WI38 (cell line): ENCODE results near the gene HIGD2A.

Experiments
- H3K4me3 ChIP-seq: 2 replicates; pipeline ENCODE4 v1.5.1; 2011; ENCODE audit warnings: low read depth, mild to moderate bottlenecking, control low read depth, low read length
- TF ChIP-seq, protein P1 (sequence below): IDR thresholded peaks from 2 replicates; pipeline ENCODE4 v1.5.1; 2012; ENCODE audit warnings: low read depth, mild to moderate bottlenecking, control low read depth, low read length

HIGD2A gene

GRCh38 chr5:176408590-176408989, 20.0 kb downstream of the HIGD2A start:
- no peak overlapping the region for H3K4me3 ChIP-seq
- TF ChIP-seq, protein P1, sequence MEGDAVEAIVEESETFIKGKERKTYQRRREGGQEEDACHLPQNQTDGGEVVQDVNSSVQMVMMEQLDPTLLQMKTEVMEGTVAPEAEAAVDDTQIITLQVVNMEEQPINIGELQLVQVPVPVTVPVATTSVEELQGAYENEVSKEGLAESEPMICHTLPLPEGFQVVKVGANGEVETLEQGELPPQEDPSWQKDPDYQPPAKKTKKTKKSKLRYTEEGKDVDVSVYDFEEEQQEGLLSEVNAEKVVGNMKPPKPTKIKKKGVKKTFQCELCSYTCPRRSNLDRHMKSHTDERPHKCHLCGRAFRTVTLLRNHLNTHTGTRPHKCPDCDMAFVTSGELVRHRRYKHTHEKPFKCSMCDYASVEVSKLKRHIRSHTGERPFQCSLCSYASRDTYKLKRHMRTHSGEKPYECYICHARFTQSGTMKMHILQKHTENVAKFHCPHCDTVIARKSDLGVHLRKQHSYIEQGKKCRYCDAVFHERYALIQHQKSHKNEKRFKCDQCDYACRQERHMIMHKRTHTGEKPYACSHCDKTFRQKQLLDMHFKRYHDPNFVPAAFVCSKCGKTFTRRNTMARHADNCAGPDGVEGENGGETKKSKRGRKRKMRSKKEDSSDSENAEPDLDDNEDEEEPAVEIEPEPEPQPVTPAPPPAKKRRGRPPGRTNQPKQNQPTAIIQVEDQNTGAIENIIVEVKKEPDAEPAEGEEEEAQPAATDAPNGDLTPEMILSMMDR = no peak

GRCh38 chr5:176409765-176410164, 21.2 kb downstream of the HIGD2A start:
- H3K4me3 ChIP-seq = no peak overlapping the region
- TF ChIP-seq, protein P1 = no peak

GRCh38 chr5:176410486-176411180, 22.1 kb downstream of the HIGD2A start:
- TF ChIP-seq, protein P1 = no peak
- no peak overlapping the region for H3K4me3 ChIP-seq

DNA sequence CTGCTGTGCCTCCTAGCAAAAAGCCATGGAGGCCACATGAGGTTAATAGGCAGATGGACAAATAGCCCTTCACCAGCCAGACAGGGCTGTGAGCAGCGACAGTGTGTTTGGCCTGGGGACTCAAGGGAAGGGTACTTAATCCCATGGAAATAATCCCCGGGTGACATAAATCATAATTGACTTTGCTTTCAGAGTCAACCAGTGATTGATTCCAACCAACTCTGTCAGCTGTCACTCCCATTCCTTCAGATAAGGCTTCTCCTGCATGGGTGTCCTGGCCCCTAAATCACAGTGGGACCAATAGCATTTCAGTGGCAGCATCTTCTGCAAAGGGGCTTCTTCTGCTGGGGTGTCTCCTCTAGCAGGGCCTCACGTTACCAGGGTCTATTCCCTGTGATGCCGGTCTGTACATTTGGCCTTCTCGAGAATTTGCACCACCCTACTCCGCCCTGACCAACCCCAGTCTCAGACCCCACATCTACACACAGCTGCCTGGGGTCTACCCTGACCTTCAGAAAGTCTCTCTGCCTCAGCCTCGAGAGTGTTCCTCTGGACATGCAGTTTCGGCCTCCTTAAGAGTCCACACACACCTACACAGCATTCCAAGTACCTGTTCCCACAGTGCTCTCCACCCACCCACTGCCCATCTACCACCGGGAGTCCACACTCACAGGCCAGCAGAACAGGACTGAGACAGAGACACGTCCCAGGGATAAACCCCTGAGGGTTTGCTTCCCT, 24.1 kb downstream of the HIGD2A start:
- no peak overlapping the region for H3K4me3 ChIP-seq
- TF ChIP-seq, protein P1 = no peak

DNA sequence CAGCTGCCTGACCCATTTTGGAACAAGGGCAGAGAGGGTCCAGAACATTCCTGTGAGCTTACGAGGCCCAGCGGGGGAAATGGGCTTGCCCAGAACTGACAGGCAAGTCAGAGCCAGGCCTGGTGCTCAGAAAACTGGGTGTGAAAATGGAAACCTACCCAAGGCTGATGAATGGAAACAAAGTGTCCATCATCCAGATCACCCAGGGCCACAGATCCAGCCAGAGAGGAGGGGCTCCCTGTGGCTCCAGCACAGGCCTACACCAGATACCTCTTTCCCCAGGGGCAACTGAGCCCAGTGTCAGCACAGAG, 24.7 kb downstream of the HIGD2A start:
- TF ChIP-seq, protein P1 = no peak
- no peak overlapping the region for H3K4me3 ChIP-seq

- TF ChIP-seq, protein P1 = no peak
- H3K4me3 ChIP-seq = no peak overlapping the region
Observed at GRCh38 chr5:176413709-176414191, 25.2 kb downstream of the HIGD2A start.

GRCh38 chr5:176414704-176415103, 26.2 kb downstream of the HIGD2A start:
- peak overlapping the region; percentile 91 for H3K4me3 ChIP-seq
- TF ChIP-seq, protein P1 = no peak
